Measurements from ENCODE around the gene CCSAP.

DNA sequence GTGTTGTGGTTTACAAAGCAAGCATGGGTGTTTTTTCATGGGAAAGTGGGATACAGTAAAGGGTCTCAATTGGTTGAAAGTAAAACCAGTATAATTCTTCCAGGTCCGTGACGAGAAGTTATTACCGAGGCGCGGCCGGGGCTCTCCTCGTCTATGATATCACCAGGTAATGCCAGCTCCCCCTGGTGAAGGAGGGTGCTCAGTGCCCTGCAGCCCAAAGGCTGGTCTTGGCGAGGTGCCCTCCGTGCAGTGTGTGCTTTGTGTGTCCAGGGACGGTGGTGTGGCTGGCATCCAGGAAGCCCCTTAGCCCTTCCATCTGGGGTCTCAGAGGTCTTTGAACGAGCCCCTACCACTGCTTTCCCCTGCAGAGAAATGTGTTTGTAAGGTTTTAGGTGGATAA, 47.1 kb downstream of the CCSAP start:
- TF ChIP-seq CAMTA2 (CRISPR knock-in tag; IDR thresholded peaks at IDR 0.05; ENCODE audit: borderline replicate concordance) (no peak), ZNF326 (CRISPR knock-in tag; IDR thresholded peaks at IDR 0.05; ENCODE audit: borderline replicate concordance) (no peak), SIN3B (IDR thresholded peaks at IDR 0.05; ENCODE audit: low read length) (no peak), ZNF670 (CRISPR knock-in tag; IDR thresholded peaks at IDR 0.05; ENCODE audit: borderline replicate concordance) (no peak), SNAPC2 (CRISPR knock-in tag; IDR thresholded peaks at IDR 0.05) (no peak), MLLT10 (CRISPR knock-in tag; IDR thresholded peaks at IDR 0.05) (no peak), ZNF615 (CRISPR knock-in tag; IDR thresholded peaks at IDR 0.05; ENCODE audit: borderline replicate concordance) (no peak), RARA (CRISPR knock-in tag; IDR thresholded peaks at IDR 0.05) (no peak), ZNF501 (CRISPR knock-in tag; IDR thresholded peaks at IDR 0.05) (no peak), HNRNPUL1 (IDR thresholded peaks at IDR 0.05; ENCODE audit: low read depth, low read length) (no peak)
- TF ChIP-seq, protein P1, sequence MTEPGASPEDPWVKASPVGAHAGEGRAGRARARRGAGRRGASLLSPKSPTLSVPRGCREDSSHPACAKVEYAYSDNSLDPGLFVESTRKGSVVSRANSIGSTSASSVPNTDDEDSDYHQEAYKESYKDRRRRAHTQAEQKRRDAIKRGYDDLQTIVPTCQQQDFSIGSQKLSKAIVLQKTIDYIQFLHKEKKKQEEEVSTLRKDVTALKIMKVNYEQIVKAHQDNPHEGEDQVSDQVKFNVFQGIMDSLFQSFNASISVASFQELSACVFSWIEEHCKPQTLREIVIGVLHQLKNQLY (CRISPR knock-in tag; IDR thresholded peaks at IDR 0.05): no peak
- TF ChIP-seq, protein P2, sequence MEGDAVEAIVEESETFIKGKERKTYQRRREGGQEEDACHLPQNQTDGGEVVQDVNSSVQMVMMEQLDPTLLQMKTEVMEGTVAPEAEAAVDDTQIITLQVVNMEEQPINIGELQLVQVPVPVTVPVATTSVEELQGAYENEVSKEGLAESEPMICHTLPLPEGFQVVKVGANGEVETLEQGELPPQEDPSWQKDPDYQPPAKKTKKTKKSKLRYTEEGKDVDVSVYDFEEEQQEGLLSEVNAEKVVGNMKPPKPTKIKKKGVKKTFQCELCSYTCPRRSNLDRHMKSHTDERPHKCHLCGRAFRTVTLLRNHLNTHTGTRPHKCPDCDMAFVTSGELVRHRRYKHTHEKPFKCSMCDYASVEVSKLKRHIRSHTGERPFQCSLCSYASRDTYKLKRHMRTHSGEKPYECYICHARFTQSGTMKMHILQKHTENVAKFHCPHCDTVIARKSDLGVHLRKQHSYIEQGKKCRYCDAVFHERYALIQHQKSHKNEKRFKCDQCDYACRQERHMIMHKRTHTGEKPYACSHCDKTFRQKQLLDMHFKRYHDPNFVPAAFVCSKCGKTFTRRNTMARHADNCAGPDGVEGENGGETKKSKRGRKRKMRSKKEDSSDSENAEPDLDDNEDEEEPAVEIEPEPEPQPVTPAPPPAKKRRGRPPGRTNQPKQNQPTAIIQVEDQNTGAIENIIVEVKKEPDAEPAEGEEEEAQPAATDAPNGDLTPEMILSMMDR (CRISPR knock-in tag; IDR thresholded peaks at IDR 0.05): no peak
- TF ChIP-seq, protein P3, sequence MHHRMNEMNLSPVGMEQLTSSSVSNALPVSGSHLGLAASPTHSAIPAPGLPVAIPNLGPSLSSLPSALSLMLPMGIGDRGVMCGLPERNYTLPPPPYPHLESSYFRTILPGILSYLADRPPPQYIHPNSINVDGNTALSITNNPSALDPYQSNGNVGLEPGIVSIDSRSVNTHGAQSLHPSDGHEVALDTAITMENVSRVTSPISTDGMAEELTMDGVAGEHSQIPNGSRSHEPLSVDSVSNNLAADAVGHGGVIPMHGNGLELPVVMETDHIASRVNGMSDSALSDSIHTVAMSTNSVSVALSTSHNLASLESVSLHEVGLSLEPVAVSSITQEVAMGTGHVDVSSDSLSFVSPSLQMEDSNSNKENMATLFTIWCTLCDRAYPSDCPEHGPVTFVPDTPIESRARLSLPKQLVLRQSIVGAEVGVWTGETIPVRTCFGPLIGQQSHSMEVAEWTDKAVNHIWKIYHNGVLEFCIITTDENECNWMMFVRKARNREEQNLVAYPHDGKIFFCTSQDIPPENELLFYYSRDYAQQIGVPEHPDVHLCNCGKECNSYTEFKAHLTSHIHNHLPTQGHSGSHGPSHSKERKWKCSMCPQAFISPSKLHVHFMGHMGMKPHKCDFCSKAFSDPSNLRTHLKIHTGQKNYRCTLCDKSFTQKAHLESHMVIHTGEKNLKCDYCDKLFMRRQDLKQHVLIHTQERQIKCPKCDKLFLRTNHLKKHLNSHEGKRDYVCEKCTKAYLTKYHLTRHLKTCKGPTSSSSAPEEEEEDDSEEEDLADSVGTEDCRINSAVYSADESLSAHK (CRISPR knock-in tag; IDR thresholded peaks at IDR 0.05; ENCODE audit: borderline replicate concordance): no peak
- TF ChIP-seq, protein P4, sequence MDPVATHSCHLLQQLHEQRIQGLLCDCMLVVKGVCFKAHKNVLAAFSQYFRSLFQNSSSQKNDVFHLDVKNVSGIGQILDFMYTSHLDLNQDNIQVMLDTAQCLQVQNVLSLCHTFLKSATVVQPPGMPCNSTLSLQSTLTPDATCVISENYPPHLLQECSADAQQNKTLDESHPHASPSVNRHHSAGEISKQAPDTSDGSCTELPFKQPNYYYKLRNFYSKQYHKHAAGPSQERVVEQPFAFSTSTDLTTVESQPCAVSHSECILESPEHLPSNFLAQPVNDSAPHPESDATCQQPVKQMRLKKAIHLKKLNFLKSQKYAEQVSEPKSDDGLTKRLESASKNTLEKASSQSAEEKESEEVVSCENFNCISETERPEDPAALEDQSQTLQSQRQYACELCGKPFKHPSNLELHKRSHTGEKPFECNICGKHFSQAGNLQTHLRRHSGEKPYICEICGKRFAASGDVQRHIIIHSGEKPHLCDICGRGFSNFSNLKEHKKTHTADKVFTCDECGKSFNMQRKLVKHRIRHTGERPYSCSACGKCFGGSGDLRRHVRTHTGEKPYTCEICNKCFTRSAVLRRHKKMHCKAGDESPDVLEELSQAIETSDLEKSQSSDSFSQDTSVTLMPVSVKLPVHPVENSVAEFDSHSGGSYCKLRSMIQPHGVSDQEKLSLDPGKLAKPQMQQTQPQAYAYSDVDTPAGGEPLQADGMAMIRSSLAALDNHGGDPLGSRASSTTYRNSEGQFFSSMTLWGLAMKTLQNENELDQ (CRISPR knock-in tag; IDR thresholded peaks at IDR 0.05; ENCODE audit: borderline replicate concordance): no peak
